ENCODE measurements around the gene SCLT1. TPM values are rescaled to one million over a fixed set of nuclear protein-coding genes. Genes with fewer than 3 reads are reported as not detected.

The SCLT1 gene
- total RNA-seq, 2 donors from 2014 or later, result 6.9 to 8.9 TPM

DNA sequence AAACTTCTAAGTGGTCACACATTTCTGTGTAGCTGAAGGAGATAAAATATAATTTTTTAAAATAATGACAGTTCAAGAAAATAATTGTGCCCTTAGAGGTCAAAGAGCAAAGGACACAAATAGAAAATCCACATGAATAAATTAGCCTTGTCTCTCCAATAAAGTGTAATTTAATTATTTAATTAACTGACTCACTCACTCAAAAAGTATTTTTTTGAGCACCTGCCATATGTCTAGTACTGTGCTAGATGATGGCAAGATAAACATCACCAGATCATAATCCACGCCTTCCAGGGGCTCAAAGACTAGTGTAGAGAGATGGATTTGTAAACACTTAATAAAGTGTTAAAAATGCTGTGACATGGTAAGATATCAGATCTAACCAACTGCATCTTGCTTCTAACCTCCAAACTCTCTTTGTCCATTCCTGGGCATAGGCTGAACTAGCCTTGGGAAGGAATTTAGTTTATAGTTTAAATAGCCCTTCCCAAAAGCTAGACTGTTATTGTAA lies 112.5 kb downstream of the SCLT1 start:
- DNase-seq (ENCODE audit: low spot score), result no peak
- no peak overlapping the region for H3K27ac ChIP-seq
- H3K4me1 ChIP-seq, result no peaks in the 10 kb centered on the region
- no peaks in the 10 kb centered on the region for H3K9me3 ChIP-seq
- H3K36me3 ChIP-seq, result no peaks in the 10 kb centered on the region
- no peak overlapping the region for H3K4me3 ChIP-seq
- no peaks in the 10 kb centered on the region for H3K27me3 ChIP-seq
- TF ChIP-seq, protein P1, sequence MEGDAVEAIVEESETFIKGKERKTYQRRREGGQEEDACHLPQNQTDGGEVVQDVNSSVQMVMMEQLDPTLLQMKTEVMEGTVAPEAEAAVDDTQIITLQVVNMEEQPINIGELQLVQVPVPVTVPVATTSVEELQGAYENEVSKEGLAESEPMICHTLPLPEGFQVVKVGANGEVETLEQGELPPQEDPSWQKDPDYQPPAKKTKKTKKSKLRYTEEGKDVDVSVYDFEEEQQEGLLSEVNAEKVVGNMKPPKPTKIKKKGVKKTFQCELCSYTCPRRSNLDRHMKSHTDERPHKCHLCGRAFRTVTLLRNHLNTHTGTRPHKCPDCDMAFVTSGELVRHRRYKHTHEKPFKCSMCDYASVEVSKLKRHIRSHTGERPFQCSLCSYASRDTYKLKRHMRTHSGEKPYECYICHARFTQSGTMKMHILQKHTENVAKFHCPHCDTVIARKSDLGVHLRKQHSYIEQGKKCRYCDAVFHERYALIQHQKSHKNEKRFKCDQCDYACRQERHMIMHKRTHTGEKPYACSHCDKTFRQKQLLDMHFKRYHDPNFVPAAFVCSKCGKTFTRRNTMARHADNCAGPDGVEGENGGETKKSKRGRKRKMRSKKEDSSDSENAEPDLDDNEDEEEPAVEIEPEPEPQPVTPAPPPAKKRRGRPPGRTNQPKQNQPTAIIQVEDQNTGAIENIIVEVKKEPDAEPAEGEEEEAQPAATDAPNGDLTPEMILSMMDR (IDR thresholded peaks at IDR 0.05), result no peak

GRCh38 chr4:128979934-128980333 lies 113.4 kb downstream of the SCLT1 start:
- H3K4me3 ChIP-seq, result no peak overlapping the region
- TF ChIP-seq, protein P1 (IDR thresholded peaks at IDR 0.05), result no peak
- H3K27ac ChIP-seq, result no peak overlapping the region
- H3K9me3 ChIP-seq, result no peaks in the 10 kb centered on the region
- no peaks in the 10 kb centered on the region for H3K27me3 ChIP-seq
- DNase-seq (ENCODE audit: low spot score), result no peak
- no peaks in the 10 kb centered on the region for H3K36me3 ChIP-seq
- H3K4me1 ChIP-seq, result no peaks in the 10 kb centered on the region

GRCh38 chr4:128978985-128979384 lies 114.4 kb downstream of the SCLT1 start:
- no peak overlapping the region for H3K4me3 ChIP-seq
- H3K9me3 ChIP-seq, result no peaks in the 10 kb centered on the region
- H3K36me3 ChIP-seq, result no peaks in the 10 kb centered on the region
- H3K27me3 ChIP-seq, result no peaks in the 10 kb centered on the region
- DNase-seq (ENCODE audit: low spot score), result no peak
- H3K4me1 ChIP-seq, result no peaks in the 10 kb centered on the region
- TF ChIP-seq, protein P1 (IDR thresholded peaks at IDR 0.05), result no peak
- no peak overlapping the region for H3K27ac ChIP-seq

DNA sequence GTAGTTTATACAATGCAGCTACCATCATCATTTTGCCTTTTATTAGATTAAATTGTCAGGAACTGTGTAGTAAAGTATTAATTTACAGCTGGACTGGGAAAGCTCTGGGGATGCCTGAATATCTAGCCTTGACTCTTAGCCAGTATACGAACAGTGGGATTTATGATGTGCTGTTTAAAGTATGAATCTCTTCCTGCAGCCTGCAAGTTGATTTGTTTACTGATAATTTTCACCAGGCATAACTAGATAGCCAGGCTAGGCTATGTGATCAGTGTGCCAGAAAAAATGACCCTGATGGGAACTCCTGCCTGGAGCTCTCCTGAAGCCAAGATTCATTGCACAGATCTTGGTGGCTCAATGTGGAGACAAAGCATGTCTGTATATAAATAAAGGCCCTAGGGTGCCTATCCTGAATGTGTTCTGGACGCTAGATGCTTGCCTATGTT lies 119.2 kb downstream of the SCLT1 start:
- Histone ChIP-seq H3K4me1 (no peaks in the 10 kb centered on the region), H3K27ac (no peak overlapping the region), H3K27me3 (no peaks in the 10 kb centered on the region), H3K4me3 (no peak overlapping the region), H3K36me3 (peaks cover 5% of the 10 kb centered on the region), H3K9me3 (no peaks in the 10 kb centered on the region)
- DNase-seq (ENCODE audit: low spot score), result no peak
- TF ChIP-seq, protein P1 (IDR thresholded peaks at IDR 0.05), result no peak

DNA sequence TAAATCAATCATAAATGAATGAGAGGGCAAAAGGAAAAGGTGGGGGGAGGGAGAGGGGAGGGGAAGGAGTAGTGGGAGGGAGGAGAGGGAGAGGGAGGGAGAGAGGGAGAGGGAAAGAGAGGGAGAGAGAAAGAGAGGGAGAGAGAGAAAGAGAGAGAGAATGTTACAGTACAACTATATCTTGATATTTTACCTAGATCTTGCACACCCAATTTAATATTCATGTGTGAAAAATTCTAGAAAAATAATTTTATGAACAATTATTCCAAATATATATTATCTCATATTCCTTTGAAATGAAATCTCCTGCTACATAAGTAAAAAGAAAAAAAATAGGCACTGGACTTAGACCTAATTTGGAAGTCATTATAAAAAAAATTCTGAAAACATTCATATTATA lies 120.0 kb downstream of the SCLT1 start:
- Histone ChIP-seq H3K27ac (no peak overlapping the region), H3K9me3 (no peaks in the 10 kb centered on the region), H3K27me3 (no peaks in the 10 kb centered on the region), H3K4me1 (no peaks in the 10 kb centered on the region), H3K4me3 (no peak overlapping the region), H3K36me3 (peaks cover 8% of the 10 kb centered on the region)
- DNase-seq (ENCODE audit: low spot score), result no peak
- TF ChIP-seq, protein P1 (IDR thresholded peaks at IDR 0.05), result no peak

GRCh38 chr4:128961405-128961804 lies 131.9 kb downstream of the SCLT1 start:
- H3K9me3 ChIP-seq, result no peaks in the 10 kb centered on the region
- no peaks in the 10 kb centered on the region for H3K27me3 ChIP-seq
- no peak overlapping the region for H3K4me3 ChIP-seq
- no peak for DNase-seq (ENCODE audit: low spot score)
- H3K36me3 ChIP-seq, result no peaks in the 10 kb centered on the region
- no peaks in the 10 kb centered on the region for H3K4me1 ChIP-seq
- TF ChIP-seq, protein P1 (IDR thresholded peaks at IDR 0.05), result no peak
- no peak overlapping the region for H3K27ac ChIP-seq

All from right atrium auricular region (tissue), 2 donors.